Stimulated activated CD4-positive, alpha-beta T cell treated with anti-CD3 and anti-CD28 coated beads, Interleukin-2, amount 100 ng/mL, for 24 hours (primary cell): ENCODE measurements around the gene CBX1.

Source experiments
- DNase-seq, 2 donors: peaks; one replicate each; pipeline ENCODE4 v3.0.0-alpha.2; 2020

Gene CBX1

GRCh38 chr17:48101012-48101720 is at the start of gene CBX1:
Gene CBX1, minus strand, starts transcription at chr17:48101478. Its CDS starts 24,474 bp downstream, at chr17:48077004.
- DNase-seq = peak; percentile 93 to 96

GRCh38 chr17:48150597-48151001 is 49.3 kb upstream of the CBX1 start:
- DNase-seq = no peak

- no peak for DNase-seq
Observed at GRCh38 chr17:48149787-48150463, 48.6 kb upstream of the CBX1 start.

GRCh38 chr17:48148854-48149786 is 47.8 kb upstream of the CBX1 start:
- no peak for DNase-seq

DNA sequence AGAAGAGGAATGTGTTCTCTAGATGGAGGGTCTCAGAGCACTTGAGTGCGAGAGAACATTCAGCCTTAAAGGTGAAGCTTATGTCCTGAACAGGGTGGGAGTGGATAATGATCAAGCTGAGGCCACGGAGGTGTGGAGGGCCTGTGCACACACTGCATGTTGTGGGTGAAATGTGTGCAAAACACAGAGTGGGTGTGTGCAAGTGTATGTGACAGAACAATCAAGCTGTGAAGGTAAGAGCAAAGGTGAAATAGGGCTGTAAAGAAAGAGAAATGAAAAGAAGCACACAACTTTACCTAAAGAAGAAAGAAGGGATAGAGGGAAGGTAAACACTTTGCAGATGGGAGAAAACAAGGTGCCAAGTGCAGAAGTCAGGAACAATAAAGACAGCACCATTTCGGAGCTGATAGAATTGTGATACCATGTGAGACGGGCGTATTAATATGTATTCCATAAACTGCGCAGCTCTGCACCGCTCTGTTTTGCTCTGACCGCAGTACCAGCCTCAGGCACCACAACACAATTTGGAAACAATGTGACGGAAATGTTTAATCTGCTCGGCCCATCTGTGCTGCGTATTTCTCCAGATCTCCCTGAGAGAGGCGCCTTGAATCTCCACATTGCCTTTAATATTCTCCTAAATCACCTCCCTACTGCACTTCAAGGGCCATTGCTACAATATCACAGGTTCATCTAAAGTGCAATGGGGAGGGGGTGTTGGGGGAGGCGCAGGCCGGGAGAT is 46.9 kb upstream of the CBX1 start:
- no peak for DNase-seq

DNA sequence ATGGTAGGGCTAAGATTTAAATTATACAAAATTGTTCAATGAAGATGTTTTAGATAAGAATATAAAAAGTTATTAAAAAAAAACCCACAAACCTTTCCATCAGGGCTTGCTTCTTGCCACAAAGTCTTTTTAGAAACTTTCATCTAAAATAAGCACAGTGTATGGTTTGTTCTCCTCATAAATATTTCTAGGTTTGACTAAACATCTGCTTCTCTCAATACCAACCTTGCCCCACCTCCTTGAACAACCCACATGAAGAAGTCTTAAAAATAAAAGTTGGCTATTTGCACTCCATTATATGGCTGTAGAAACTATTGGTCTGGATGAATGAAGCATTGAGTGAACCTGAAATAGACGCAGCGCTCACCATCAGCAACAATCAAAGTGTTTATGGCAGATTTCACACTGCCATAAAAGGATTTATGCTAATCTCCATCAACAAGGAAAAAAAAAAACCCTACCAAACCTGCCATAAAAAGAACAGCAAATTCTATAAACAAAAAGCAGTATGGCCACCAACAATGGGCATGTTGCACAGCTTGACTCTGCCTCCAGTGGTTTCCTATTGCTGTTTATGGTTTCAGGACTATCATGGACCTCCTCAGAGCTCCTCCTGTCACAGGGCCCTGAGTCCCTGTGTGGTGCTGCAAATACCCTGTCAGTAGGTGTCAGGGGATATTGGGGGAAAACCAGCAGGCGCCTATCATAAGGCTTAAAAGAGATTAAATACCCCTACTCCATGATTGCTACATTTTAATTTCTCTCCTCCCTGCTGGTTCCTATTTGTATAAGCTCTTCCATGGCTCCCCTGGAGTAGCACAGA is 43.9 kb upstream of the CBX1 start:
- DNase-seq = no peak

GRCh38 chr17:48144231-48144630 is 43.0 kb upstream of the CBX1 start:
- no peak for DNase-seq

DNA sequence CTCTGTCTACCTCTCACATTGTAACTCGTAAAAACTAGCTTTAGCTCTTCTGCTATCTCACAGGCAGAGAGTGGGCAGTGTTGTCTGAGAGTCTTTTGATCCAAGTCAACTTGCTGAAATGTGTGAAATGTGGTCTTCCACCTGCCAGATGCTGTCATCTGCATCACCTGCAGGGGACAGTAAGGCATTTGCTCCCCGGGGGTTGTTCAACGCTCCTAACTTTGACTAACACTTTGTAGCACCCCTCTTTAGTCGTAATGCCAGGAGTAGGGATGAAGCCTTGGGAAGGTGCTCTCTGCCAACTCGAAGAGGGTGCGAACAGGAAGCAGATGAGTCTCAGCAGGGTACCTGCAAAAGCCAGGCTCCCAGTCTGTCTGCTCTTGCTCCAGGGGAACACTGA is 42.4 kb upstream of the CBX1 start:
- DNase-seq = no peak

DNA sequence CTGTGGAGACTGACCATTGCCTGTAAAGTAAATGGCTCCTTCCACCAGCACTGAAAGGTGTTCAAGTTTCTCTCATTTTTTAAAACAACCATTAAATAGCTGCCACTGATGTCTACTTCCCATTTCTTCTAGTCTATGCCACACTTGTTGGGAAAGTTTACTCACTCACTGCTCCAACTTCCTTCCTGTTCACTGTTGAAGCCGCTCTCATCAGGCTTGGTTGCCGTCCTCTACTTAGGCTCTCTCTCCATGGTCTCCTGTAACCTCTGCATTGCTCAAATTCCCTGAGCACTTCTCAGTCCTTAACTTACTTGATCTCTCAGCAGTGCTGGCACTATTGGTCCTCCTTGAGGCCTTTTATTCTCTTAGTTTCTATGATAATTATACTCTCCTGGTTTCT is 38.7 kb upstream of the CBX1 start:
- DNase-seq = no peak

GRCh38 chr17:48137656-48138055 is 36.4 kb upstream of the CBX1 start:
- DNase-seq = no peak

DNA sequence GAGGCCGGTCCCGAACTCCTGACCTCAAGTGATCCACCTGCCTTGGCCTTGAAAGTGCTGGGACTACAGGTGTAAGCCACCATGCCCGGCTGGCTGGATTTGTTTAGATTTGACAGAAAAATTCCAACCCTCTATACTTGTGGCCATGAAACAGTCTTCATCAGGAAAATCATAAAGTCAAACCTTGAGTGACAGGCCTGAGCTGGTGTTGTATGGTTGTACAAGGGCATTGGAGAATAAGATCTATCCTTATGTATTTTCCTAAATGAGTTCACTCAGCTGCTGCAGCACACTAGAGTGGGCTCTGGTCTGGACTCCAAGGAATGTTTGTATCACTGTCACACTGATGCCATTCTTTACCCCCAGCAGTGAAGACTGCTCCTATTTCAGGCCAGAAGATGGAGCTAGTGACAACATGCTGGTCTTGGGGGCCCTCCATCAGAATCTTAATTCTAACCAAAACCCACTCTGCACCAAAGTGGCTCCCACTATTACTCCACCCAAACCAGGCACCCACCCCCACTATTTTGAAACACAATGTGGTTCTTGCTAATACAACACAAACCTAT is 33.7 kb upstream of the CBX1 start:
- DNase-seq = no peak

DNA sequence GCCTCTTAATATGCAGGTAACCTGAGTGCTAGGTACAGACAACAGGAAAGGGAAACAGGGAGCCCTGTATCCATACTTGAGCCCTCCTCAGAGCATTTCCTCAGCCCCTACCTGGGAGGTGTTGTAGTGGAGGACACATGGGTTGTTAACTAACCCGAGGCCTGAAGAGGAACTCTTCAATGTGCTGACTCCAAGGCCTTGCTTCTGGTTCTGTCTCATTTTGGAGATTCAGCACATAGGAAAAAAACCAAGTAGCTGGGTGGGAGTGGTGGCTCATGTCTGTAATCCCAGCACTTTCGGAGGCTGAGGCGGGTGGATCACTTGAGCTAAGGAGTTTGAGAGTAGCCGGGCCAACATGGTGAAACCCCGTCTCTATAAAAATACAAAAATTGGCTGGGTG is 31.1 kb upstream of the CBX1 start:
- DNase-seq = no peak

- peak; percentile 38 to 60 for DNase-seq
Observed at GRCh38 chr17:48131216-48131824, 30.0 kb upstream of the CBX1 start.

DNA sequence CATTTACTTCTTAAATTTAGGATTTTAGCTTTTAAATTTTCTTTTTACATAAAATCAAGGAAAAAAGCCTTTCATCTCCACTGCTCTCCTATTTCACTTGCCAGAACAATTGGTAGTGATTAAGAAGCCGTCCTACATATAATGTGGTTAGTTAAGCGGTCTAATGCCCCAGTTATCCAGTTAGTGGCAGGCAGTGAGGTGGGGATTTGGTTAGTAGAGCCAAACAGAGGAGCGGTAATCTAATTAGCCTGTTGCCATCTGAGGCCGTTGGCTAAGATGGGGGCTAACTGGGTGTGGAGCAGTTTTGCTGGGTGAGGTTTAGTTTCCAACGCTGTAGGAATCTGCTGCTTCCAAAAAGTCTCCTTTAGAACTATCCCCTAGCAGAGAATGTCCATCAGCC is 28.7 kb upstream of the CBX1 start:
- DNase-seq = no peak

- DNase-seq = no peak
Observed at GRCh38 chr17:48128400-48128799, 27.1 kb upstream of the CBX1 start.

DNA sequence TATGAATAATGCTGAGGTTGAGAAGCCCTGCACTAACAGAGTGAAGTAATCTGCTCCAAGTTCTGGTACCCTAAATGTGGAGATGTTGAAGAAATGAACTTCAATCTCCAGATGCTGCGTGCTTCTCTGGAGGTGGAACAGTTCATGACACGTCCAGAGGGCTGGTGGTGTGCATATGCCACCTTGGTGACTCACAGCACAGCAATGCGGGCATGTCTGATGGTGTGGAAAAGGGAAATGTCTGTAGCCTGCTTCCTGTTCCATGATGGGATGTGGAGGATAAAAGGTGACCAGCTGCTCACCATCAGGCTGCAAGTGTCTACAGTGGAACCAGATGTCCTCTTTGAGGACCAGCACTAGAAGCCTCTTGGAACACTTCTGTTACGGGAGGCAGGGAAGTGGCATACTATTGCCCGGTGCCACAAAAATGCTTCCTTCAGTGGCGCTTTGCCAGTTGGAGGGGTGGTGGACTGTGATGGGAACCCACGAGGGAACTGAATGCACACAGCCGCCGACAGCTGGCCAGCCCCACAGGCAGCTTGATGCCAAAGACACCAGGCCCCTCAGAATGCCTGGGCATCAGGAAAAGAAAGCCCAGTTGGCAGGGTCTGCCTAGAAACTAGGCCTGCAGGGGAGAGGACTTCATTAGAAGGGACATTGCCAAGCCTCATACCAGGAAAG is 26.2 kb upstream of the CBX1 start:
- no peak for DNase-seq

DNA sequence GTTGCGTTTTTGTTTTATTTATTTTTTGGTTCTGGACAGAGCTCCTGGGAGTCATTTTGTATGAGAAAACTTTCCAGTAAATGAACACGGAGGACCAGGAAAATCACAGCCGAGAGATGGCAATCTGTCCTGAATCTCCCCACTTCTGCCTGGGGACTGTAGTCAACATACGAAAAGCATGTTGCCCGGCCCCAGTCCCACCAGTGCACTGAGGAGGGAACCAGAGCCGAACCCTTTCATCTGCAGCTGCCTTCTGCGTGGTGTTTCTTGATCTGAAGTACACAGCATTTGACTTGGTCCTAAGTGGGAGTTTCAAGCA is 25.2 kb upstream of the CBX1 start:
- no peak for DNase-seq

DNA sequence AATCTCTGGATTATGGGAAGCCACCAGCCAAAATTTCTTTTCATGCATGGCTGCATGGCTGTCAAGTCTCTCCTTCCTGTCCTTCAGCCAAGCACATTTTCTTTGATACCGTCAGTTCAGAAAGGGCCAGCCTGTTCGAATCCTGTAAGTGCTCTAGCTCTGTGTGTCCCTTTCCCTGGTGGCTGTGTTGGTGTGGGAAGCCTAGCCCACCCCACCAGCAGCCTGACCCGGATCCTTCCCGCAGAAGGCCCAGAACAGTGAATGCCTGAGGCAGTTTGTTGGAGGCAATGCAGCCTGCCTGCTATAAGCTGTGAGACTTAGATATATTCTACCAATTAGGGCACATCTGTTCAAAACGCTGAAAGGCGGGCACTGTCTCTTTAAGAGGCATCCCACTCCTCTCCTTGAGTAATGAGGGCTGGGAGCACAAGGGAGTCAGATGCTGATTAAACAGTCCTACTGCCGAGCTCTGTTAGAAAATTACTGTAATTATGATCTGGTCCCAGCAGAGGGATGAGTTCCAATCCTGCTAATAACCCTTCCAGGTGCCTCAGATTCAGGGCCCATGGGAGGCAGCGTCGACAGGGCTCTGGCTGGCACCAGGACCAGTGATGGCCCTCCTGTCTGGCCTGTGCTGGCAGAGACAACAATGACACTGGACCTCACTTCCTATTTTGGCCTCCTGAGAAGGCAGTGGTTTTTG is 24.7 kb upstream of the CBX1 start:
- DNase-seq = no peak

DNA sequence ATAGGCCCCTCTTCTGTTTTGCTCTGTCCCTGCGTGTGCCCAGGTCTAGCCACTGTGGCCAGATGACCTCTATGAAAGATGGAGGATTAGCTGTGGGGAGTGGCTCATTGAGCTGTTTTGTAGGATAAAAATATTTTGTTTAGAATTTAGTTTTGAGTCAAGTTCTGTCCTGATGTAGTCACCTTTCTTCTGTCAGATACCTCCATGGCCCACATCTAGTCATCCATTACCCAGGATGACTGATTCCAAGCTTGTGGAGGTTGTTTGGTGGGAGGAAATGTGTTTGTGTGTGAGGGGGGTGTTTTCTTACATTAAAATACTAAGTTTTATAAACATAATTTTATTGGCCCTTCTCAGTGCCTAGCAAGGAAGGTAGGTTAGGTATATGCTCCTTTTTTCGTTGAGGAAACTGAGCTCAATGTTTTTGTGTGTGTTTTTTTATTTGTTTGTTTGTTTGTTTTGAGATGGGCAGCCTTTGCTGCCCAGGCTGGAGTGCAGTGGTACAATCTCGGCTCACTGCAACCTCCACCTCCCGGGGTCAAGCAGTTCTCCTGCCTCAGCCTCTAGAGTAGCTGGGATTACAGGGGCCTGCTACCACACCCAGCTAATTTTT is 22.6 kb upstream of the CBX1 start:
- no peak for DNase-seq

- DNase-seq = no peak
Observed at GRCh38 chr17:48123111-48123510, 21.8 kb upstream of the CBX1 start.
